ENCODE results near the gene EPB41L3. TPM values are rescaled to one million over a fixed set of nuclear protein-coding genes. Genes with fewer than 3 reads are reported as not detected.

The EPB41L3 gene
- total RNA-seq, 1 experiment from 2014 or later = 8.7 TPM

GRCh38 chr18:5558851-5559250 is 15.1 kb upstream of the EPB41L3 start:
- ChIA-PET CTCF (no interaction called here), POLR2A (no interaction called here)
- H3K4me3 Mint-ChIP-seq (ENCODE audit: unreplicated experiment) = no peak overlapping the region
- no peak for DNase-seq
- no peaks in the 10 kb centered on the region for H3K4me1 ChIP-seq
- TF ChIP-seq CTCF (IDR thresholded peaks at IDR 0.05; ENCODE audit: insufficient read depth in 1 of 2, low read depth in 1 of 2, low read length in 1 of 2, severe bottlenecking in 1 of 2, unreplicated experiment in 1 of 2) = no peak
- no peaks in the 10 kb centered on the region for H3K9me3 ChIP-seq
- intact Hi-C loops (cut with micrococcal nuclease; ENCODE audit: unreplicated experiment) = no loop called here
- H3K4me1 Mint-ChIP-seq (ENCODE audit: low read depth, unreplicated experiment) = no peaks in the 10 kb centered on the region
- peaks cover 13% of the 10 kb centered on the region for H3K27me3 Mint-ChIP-seq (ENCODE audit: insufficient read depth, unreplicated experiment)
- H3K4me3 ChIP-seq (ENCODE audit: low read depth, low read length) = no peak overlapping the region
- H3K9me3 Mint-ChIP-seq (ENCODE audit: unreplicated experiment) = no peaks in the 10 kb centered on the region
- BruUV-seq (replicated peaks) = no TSS peak
- no peaks in the 10 kb centered on the region for H3K36me3 Mint-ChIP-seq (ENCODE audit: insufficient read depth, unreplicated experiment)
- no peaks in the 10 kb centered on the region for H3K27me3 ChIP-seq (replicated peaks; ENCODE audit: control insufficient read depth, insufficient read depth, low read length)
- H3K27ac Mint-ChIP-seq (ENCODE audit: unreplicated experiment) = no peak overlapping the region
- no peaks in the 10 kb centered on the region for H3K36me3 ChIP-seq (ENCODE audit: control insufficient read depth, insufficient read depth, low read length)

- no peaks in the 10 kb centered on the region for H3K4me1 ChIP-seq
- ChIA-PET CTCF (no interaction called here), POLR2A (no interaction called here)
- Mint-ChIP-seq H3K27ac (ENCODE audit: unreplicated experiment) (no peak overlapping the region), H3K36me3 (ENCODE audit: insufficient read depth, unreplicated experiment) (no peaks in the 10 kb centered on the region), H3K4me3 (ENCODE audit: unreplicated experiment) (no peak overlapping the region), H3K4me1 (ENCODE audit: low read depth, unreplicated experiment) (no peaks in the 10 kb centered on the region), H3K9me3 (ENCODE audit: unreplicated experiment) (no peaks in the 10 kb centered on the region), H3K27me3 (ENCODE audit: insufficient read depth, unreplicated experiment) (peaks cover 11% of the 10 kb centered on the region)
- H3K27me3 ChIP-seq (replicated peaks; ENCODE audit: control insufficient read depth, insufficient read depth, low read length) = no peaks in the 10 kb centered on the region
- H3K36me3 ChIP-seq (ENCODE audit: control insufficient read depth, insufficient read depth, low read length) = no peaks in the 10 kb centered on the region
- H3K9me3 ChIP-seq = no peaks in the 10 kb centered on the region
- intact Hi-C loops (cut with micrococcal nuclease; ENCODE audit: unreplicated experiment) = no loop called here
- BruUV-seq (replicated peaks) = no TSS peak
- TF ChIP-seq CTCF (IDR thresholded peaks at IDR 0.05; ENCODE audit: insufficient read depth in 1 of 2, low read depth in 1 of 2, low read length in 1 of 2, severe bottlenecking in 1 of 2, unreplicated experiment in 1 of 2) = no peak
- no peak overlapping the region for H3K4me3 ChIP-seq (ENCODE audit: low read depth, low read length)
- no peak for DNase-seq
Observed at GRCh38 chr18:5556310-5556974, 12.6 kb upstream of the EPB41L3 start.

DNA sequence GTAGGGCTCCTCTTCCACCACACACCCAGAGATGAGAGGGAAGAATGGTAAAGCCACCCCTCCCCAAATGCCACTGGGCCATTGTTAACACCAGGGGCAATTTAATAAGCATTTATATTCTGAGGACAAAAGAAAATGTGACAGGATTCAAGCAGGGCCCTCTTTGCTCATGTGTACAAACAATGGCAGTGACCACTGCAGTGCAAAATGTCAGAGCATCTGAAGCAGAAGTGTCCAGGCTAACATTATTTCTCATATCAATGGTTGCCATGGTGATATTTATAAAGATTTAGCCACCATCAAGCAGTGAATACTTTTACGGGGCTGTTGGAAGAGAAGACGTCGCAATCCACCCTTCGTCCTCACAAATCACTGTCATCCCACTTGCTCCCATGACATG is 10.8 kb upstream of the EPB41L3 start:
- POLR2A ChIA-PET = no interaction called here
- Histone ChIP-seq H3K4me3 (ENCODE audit: low read depth, low read length) (no peak overlapping the region), H3K4me1 (no peaks in the 10 kb centered on the region), H3K36me3 (ENCODE audit: control insufficient read depth, insufficient read depth, low read length) (no peaks in the 10 kb centered on the region), H3K9me3 (no peaks in the 10 kb centered on the region), H3K27me3 (replicated peaks; ENCODE audit: control insufficient read depth, insufficient read depth, low read length) (no peaks in the 10 kb centered on the region)
- CTCF ChIA-PET = no interaction called here
- Mint-ChIP-seq H3K4me3 (ENCODE audit: unreplicated experiment) (no peak overlapping the region), H3K27ac (ENCODE audit: unreplicated experiment) (no peak overlapping the region), H3K9me3 (ENCODE audit: unreplicated experiment) (no peaks in the 10 kb centered on the region), H3K4me1 (ENCODE audit: low read depth, unreplicated experiment) (no peaks in the 10 kb centered on the region), H3K27me3 (ENCODE audit: insufficient read depth, unreplicated experiment) (peaks cover 11% of the 10 kb centered on the region), H3K36me3 (ENCODE audit: insufficient read depth, unreplicated experiment) (no peaks in the 10 kb centered on the region)
- no peak for DNase-seq
- no TSS peak for BruUV-seq (replicated peaks)
- intact Hi-C loops (cut with micrococcal nuclease; ENCODE audit: unreplicated experiment) = no loop called here
- no peak for TF ChIP-seq CTCF (IDR thresholded peaks at IDR 0.05; ENCODE audit: insufficient read depth in 1 of 2, low read depth in 1 of 2, low read length in 1 of 2, severe bottlenecking in 1 of 2, unreplicated experiment in 1 of 2)

Data from Caco-2 (cell line).